Body of pancreas (tissue), 4 donors: Measurements from ENCODE around the gene DCDC2C. TPM values are rescaled to one million over a fixed set of nuclear protein-coding genes. Genes with fewer than 3 reads are reported as not detected.

Source experiments
- ATAC-seq: fragments of 150-250 bp; one replicate; pipeline ENCODE4 v1.9.1; 2016
- DNase-seq, 4 donors: peaks; one replicate each; pipeline ENCODE4 v3.0.0-alpha.2; 2019
- H3K27ac ChIP-seq, 4 donors: fragments of 200-600 bp; sonication (generic); 1 replicate in 3 of 4; 2 replicates in 1 of 4; pipeline versions ENCODE4 v1.5.1 to v1.6.1; 2016 to 2019; ENCODE audit warnings: mild to moderate bottlenecking in 1 of 4, mixed read lengths in 1 of 4, moderate library complexity in 1 of 4
- H3K27me3 ChIP-seq, 2 donors: fragments of 200-600 bp; sonication (generic); one replicate each; pipeline ENCODE4 v1.6.0; 2016; ENCODE audit warnings: mild to moderate bottlenecking in 1 of 2
- H3K36me3 ChIP-seq, 2 donors: fragments of 200-600 bp; sonication (generic); replicated peaks in 1 of 2; 2 replicates each; pipeline ENCODE4 v1.5.1; 2016; ENCODE audit warnings: low read depth in 2 of 2; ENCODE audit not compliant: insufficient read depth in 1 of 2
- H3K4me1 ChIP-seq: fragments of 200-600 bp; sonication (generic); one replicate; pipeline ENCODE4 v1.6.0; 2016
- H3K4me3 ChIP-seq, 2 donors: fragments of 200-600 bp; sonication (generic); 1 replicate in 1 of 2; 2 replicates in 1 of 2; pipeline ENCODE4 v1.5.1; 2016 to 2019
- H3K9me3 ChIP-seq, 3 donors: fragments of 200-600 bp; sonication (generic); 1 replicate in 2 of 3; 2 replicates in 1 of 3; pipeline ENCODE4 v1.5.1; 2016
- CTCF ChIP-seq, 7 experiments: fragments of 450-650 bp in 4 of 7; fragments of 200-600 bp in 3 of 7; sonication (generic) in 3 of 7; IDR thresholded peaks; one replicate each; pipeline ENCODE4 v1.5.1; 2016 to 2019; ENCODE audit warnings: antibody characterized with exemption in 7 of 7
- POLR2A ChIP-seq, 3 donors: fragments of 450-650 bp; IDR thresholded peaks; one replicate each; pipeline ENCODE4 v1.6.1; 2016; ENCODE audit warnings: antibody characterized with exemption in 3 of 3, mild to moderate bottlenecking in 2 of 3
- WGBS, 2 donors: methylation state at CpG; one replicate each; pipeline ENCODE4 v1.1.5; 2017; 5-methylcytosine and 5-hydroxymethylcytosine counted together
- intact Hi-C: fragments of 100-400 bp; cut with DNase I; formaldehyde crosslinking; loops from one replicate; pipeline ENCODE4 v1.15.1; 2023
- total RNA-seq, 2 donors: library from RNA; depleted of rRNA; stranded (reverse); fragments of >200 nt; gene quantifications; one replicate each; pipeline ENCODE4 v1.1.0, GENCODE V29; 2016

Gene DCDC2C
- total RNA-seq, 2 donors from 2014 or later: not detected

GRCh38 chr2:3678212-3678611 lies 25.2 kb upstream of the DCDC2C start:
- Histone ChIP-seq H3K27ac (no peak overlapping the region), H3K4me3 (no peak overlapping the region), H3K4me1 (no peaks in the 10 kb centered on the region), H3K36me3 (no peaks in the 10 kb centered on the region), H3K27me3 (no peaks in the 10 kb centered on the region), H3K9me3 (no peaks in the 10 kb centered on the region)
- no peak for TF ChIP-seq CTCF (IDR thresholded peaks at IDR 0.05)
- no peak for TF ChIP-seq POLR2A (IDR thresholded peaks at IDR 0.05)
- intact Hi-C loops: no loop called here
- ATAC-seq: no peak
- no peak for DNase-seq
- 58 to 60% methylated on average over 9 of the region's 9 CpGs for WGBS, 2 donors

DNA sequence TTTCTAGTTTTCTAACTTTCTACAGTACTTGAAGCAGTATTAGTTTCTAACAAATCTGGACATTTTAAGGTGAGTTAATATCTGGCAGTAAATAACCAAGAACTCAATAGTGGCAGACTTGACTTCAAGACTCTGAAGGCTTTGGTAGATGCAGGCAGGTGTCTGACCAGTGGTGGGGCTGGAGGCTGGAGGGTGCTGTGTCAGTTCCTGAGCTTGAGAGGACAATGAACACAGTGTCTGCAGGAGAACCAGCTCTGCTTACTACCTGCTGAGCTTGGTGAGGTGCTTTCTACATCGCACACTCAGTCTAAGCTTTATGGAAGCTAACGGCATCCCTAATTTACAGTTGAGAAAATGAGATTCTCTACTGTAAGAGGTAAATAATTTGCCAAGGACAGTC lies 24.2 kb upstream of the DCDC2C start:
- ATAC-seq (no peak), DNase-seq (no peak)
- 65 to 66% methylated on average over 2 of the region's 2 CpGs for WGBS, 2 donors
- H3K9me3 ChIP-seq: no peaks in the 10 kb centered on the region
- H3K4me3 ChIP-seq: no peak overlapping the region
- H3K27ac ChIP-seq: no peak overlapping the region
- intact Hi-C loops: no loop called here
- no peaks in the 10 kb centered on the region for H3K4me1 ChIP-seq
- no peaks in the 10 kb centered on the region for H3K27me3 ChIP-seq
- no peaks in the 10 kb centered on the region for H3K36me3 ChIP-seq
- TF ChIP-seq CTCF (IDR thresholded peaks at IDR 0.05) (no peak), POLR2A (IDR thresholded peaks at IDR 0.05) (no peak)

- TF ChIP-seq CTCF (IDR thresholded peaks at IDR 0.05): no peak
- no peak for TF ChIP-seq POLR2A (IDR thresholded peaks at IDR 0.05)
Measured at GRCh38 chr2:3679616-3680393, 23.6 kb upstream of the DCDC2C start.

DNA sequence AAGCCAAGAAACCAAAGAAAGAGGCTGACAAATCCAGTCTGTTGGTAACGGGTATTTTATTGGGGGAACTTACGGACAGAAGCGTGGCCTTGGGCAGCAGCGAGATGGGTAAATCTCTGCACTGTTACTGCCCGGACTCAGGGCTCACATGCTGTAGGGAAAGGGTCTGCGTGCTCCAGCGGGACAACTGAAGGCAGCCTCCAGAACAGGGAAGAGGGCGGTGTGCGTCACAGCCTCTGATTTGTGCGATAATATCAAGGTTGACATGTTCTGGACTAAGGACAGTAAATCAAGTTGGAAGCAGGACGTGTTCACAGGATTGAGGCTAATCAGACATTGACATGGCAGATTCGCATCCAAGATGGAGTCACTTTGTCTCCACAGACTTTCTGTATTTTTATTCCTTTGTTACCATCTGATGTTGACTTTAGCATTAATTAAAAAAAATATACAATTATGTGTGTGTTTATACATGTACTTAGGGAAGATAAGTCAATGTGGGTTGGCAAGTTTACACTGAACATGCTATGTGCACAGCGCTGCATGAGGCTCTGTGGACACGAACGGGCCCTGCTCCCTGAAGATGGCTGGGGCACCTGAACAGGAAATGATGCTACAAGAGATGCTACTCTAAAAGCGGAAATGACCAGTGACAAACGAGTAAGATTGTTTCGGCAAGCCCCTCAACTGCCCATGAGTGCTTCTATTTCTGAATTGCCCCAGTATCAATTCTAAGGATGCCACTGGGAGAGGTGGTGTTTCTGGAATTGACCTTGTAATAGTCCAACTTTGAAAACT lies 22.6 kb upstream of the DCDC2C start:
- Histone ChIP-seq H3K4me1 (no peaks in the 10 kb centered on the region), H3K4me3 (no peak overlapping the region), H3K27ac (no peak overlapping the region), H3K36me3 (no peaks in the 10 kb centered on the region), H3K9me3 (no peaks in the 10 kb centered on the region), H3K27me3 (no peaks in the 10 kb centered on the region)
- TF ChIP-seq POLR2A (IDR thresholded peaks at IDR 0.05) (no peak), CTCF (IDR thresholded peaks at IDR 0.05) (no peak)
- DNase-seq (no peak), ATAC-seq (no peak)
- intact Hi-C loops: no loop called here
- 73 to 80% methylated on average over 18 of the region's 18 CpGs for WGBS, 2 donors

More at GRCh38 chr2:3679616-3680393, 23.6 kb upstream of the DCDC2C start:
- WGBS, 2 donors: 66 to 71% methylated on average over 23 of the region's 23 CpGs
- ATAC-seq (no peak), DNase-seq (no peak)
- no peaks in the 10 kb centered on the region for H3K4me1 ChIP-seq
- H3K9me3 ChIP-seq: no peaks in the 10 kb centered on the region
- no peak overlapping the region for H3K4me3 ChIP-seq
- intact Hi-C loops: no loop called here
- no peaks in the 10 kb centered on the region for H3K36me3 ChIP-seq
- no peaks in the 10 kb centered on the region for H3K27me3 ChIP-seq
- no peak overlapping the region for H3K27ac ChIP-seq
